ENCODE measurements around the gene TRAPPC2L. TPM values are rescaled to one million over a fixed set of nuclear protein-coding genes. Genes with fewer than 3 reads are reported as not detected.

The TRAPPC2L gene
- total RNA-seq, 1 donor from 2014 or later = 52.7 TPM

DNA sequence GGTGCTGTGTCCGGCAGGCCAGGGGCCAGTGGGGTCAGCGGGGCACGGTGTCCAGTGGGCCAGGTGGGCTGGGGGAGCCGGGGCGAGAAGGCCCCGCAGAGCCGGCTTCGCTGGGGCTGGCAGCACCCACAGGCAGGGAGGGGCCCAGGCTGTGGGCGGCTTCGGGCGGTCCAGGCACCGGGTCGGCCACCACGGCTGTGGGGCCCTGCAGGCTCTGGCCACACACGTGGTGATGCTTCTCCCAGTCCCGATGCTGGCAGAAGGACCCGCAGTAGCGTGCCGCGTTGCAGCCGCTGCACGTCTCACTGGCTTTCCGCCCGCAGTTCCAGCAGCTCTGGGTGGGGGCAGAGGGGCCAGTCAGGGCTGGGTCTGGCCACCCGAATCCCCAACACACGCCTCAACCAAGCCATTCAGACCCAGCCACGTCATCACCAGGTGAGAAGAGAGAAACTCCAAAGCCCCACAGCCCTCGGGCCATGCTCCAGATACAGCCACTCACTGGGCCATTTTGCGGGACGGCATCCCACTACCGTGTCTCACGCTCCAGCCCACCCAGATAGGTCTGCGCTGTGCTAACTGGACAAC is 20.1 kb downstream of the TRAPPC2L start:
- H3K27me3 ChIP-seq (ENCODE audit: low read depth) = peaks cover 37% of the 10 kb centered on the region
- TF ChIP-seq, protein P1, sequence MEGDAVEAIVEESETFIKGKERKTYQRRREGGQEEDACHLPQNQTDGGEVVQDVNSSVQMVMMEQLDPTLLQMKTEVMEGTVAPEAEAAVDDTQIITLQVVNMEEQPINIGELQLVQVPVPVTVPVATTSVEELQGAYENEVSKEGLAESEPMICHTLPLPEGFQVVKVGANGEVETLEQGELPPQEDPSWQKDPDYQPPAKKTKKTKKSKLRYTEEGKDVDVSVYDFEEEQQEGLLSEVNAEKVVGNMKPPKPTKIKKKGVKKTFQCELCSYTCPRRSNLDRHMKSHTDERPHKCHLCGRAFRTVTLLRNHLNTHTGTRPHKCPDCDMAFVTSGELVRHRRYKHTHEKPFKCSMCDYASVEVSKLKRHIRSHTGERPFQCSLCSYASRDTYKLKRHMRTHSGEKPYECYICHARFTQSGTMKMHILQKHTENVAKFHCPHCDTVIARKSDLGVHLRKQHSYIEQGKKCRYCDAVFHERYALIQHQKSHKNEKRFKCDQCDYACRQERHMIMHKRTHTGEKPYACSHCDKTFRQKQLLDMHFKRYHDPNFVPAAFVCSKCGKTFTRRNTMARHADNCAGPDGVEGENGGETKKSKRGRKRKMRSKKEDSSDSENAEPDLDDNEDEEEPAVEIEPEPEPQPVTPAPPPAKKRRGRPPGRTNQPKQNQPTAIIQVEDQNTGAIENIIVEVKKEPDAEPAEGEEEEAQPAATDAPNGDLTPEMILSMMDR (IDR thresholded peaks at IDR 0.05; ENCODE audit: borderline replicate concordance) = no peak
- intact Hi-C loops (cut with micrococcal nuclease) = no loop called here
- H3K36me3 ChIP-seq = peaks cover 43% of the 10 kb centered on the region
- H3K4me3 ChIP-seq = no peak overlapping the region
- no peaks in the 10 kb centered on the region for H3K9me3 ChIP-seq (replicated peaks)
- no peak overlapping the region for H3K27ac ChIP-seq (replicated peaks)
- DNase-seq = no peak
- H3K4me1 ChIP-seq = peaks cover 16% of the 10 kb centered on the region

DNA sequence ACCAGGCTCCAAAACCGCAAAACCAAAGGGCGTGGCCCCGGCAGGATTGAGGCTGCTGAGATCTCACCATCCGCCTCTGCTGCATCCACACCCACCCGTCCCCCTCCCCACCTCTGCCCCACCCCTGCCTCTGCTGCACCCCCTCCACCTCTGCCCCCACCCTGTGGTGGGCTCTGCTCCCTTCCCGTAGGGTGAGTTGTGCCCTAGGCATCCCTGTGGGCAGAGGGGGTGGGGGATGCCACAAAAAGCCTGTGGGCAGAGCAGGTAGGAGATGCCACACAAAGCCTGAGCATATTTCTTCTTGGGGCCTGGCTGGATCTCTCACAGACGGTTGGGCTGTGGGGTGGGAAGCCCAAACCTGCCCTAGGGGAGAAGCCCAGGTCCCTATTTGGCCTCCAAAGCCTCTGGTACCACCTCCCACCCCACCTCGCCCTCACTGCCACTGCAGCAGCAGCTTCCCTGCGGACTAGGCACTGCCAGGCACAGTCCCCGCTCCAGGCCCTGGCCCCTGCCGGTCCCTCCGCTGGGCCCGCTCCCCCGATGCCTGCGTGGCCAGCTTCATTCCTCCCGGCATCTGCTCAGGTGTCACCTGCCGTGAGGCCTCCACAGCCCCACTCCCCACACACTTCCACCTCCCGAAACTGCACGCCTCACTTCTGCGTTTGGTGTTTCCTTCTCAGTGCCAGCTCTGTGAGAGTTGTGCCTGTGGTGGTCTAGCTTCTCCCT is 20.8 kb downstream of the TRAPPC2L start:
- intact Hi-C loops (cut with micrococcal nuclease) = no loop called here
- H3K27me3 ChIP-seq (ENCODE audit: low read depth) = peaks cover 43% of the 10 kb centered on the region
- DNase-seq = no peak
- TF ChIP-seq, protein P1 (IDR thresholded peaks at IDR 0.05; ENCODE audit: borderline replicate concordance) = no peak
- peaks cover 49% of the 10 kb centered on the region for H3K36me3 ChIP-seq
- no peak overlapping the region for H3K4me3 ChIP-seq
- H3K9me3 ChIP-seq (replicated peaks) = no peaks in the 10 kb centered on the region
- H3K27ac ChIP-seq (replicated peaks) = no peak overlapping the region
- H3K4me1 ChIP-seq = peaks cover 17% of the 10 kb centered on the region

DNA sequence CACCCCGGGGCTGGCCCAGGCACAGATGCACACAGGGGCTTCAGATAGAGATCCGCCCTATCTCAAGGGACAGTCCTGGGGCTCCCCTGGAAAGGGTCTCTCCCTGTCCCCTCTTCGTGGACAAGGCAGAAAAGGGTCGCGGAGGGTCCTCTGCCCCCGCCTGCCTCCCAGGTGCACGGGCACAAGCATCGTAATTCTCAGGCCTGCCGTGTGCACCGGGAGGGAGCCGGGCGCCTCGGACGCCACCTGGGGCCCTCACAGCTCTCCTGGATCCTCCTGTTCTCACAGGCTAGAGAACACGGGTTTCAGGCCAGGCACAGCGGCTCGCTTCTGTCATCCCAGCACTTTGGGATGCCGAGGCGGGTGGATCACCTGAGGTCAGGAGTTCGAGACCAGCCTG is 21.4 kb downstream of the TRAPPC2L start:
- Histone ChIP-seq H3K27ac (replicated peaks) (no peak overlapping the region), H3K27me3 (ENCODE audit: low read depth) (peaks cover 49% of the 10 kb centered on the region), H3K36me3 (peaks cover 55% of the 10 kb centered on the region), H3K4me1 (peaks cover 17% of the 10 kb centered on the region), H3K4me3 (no peak overlapping the region), H3K9me3 (replicated peaks) (no peaks in the 10 kb centered on the region)
- TF ChIP-seq, protein P1 (IDR thresholded peaks at IDR 0.05; ENCODE audit: borderline replicate concordance) = no peak
- DNase-seq = no peak
- intact Hi-C loops (cut with micrococcal nuclease) = no loop called here

DNA sequence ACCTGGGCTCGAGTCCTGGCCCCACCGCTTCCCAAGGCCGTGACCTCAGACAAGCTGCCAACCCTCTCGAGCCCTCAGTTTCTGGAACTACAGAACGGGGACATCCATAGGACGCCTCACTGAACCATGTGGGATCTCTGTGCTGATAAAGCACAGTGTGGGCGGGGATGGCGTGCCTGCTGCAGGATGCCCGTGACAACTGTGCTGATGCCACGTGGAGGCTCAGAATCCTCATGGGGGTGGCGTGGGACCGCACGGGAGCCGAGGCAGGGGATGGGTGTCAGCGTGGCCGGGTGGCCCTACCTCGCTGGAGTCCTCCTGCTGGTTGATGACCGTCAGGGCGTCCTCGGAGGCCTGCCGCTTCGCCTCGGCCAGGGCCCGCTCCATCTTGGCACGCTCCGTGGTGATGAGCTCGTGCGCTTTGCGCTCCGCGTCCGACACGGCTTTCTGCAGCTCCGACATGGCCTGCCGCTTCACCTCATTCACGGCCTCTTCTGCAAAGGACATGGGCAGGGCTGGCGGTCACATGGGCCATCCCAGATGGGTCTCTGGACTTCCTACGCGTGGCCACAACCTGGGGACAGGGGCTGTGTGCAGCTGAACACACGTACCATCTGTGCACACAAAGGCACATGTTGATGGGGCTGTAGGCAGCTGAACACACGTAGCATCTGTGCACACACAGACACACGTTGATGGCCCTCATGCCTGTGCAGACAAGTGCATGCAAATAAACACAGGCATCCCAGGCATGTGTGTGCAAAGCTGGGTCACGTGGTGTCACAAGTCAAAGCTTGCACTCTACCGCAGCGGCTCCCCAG is 22.2 kb downstream of the TRAPPC2L start:
- Histone ChIP-seq H3K36me3 (peaks cover 63% of the 10 kb centered on the region), H3K27me3 (ENCODE audit: low read depth) (peaks cover 54% of the 10 kb centered on the region), H3K4me1 (peaks cover 17% of the 10 kb centered on the region), H3K9me3 (replicated peaks) (no peaks in the 10 kb centered on the region), H3K4me3 (no peak overlapping the region), H3K27ac (replicated peaks) (no peak overlapping the region)
- no peak for DNase-seq
- intact Hi-C loops (cut with micrococcal nuclease) = no loop called here
- TF ChIP-seq, protein P1 (IDR thresholded peaks at IDR 0.05; ENCODE audit: borderline replicate concordance) = no peak

DNA sequence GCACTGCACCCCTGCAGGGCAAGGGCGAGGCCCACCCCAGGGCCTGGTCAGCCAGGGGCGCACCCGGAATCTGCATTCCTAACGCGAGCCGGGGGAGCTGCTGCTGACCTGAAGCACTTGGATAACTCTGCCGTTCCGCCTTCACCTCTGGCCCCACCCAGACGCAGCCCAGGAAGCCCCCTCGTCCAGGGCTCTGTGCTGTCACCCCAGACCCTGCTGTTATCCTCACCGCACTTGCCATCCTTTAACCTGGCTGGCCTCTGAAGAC is 22.8 kb downstream of the TRAPPC2L start:
- TF ChIP-seq, protein P1 (IDR thresholded peaks at IDR 0.05; ENCODE audit: borderline replicate concordance) = no peak
- DNase-seq = no peak
- intact Hi-C loops (cut with micrococcal nuclease) = loop anchor here (10.0 kb wide), 1 partner anchor 55 kb away; no protein-coding TSS in a partner anchor
- Histone ChIP-seq H3K27me3 (ENCODE audit: low read depth) (peaks cover 54% of the 10 kb centered on the region), H3K36me3 (peaks cover 68% of the 10 kb centered on the region), H3K4me3 (no peak overlapping the region), H3K4me1 (peaks cover 17% of the 10 kb centered on the region), H3K9me3 (replicated peaks) (no peaks in the 10 kb centered on the region), H3K27ac (replicated peaks) (no peak overlapping the region)
